NB4 (cell line): ENCODE results near the gene RELL2.

Experiments
- CTCF ChIP-seq: IDR thresholded peaks from one replicate; pipeline ENCODE4 v1.5.1; 2012; ENCODE audit warnings: low read depth, low read length
- MAX ChIP-seq: IDR thresholded peaks from 2 replicates; pipeline ENCODE4 v1.6.1; 2011; ENCODE audit warnings: low read depth, low read length
- POLR2A ChIP-seq: IDR thresholded peaks from 2 replicates; pipeline ENCODE4 v1.6.1; 2011; ENCODE audit warnings: mild to moderate bottlenecking; ENCODE audit not compliant: insufficient read length; ENCODE audit errors: extremely low read depth

- TF ChIP-seq MAX, result no peak
- no peak for TF ChIP-seq POLR2A
- TF ChIP-seq CTCF, result no peak
These were observed 38.9 kb downstream of the RELL2 start for GRCh38 chr5:141675672-141676071.
